Body of pancreas (tissue), 4 donors: ENCODE results near the gene VKORC1. TPM values are rescaled to one million over a fixed set of nuclear protein-coding genes. Genes with fewer than 3 reads are reported as not detected.
A peak's percentile ranks its signal among the peaks of the same experiment; 100 is the strongest.

Experiments
- ATAC-seq: fragments of 150-250 bp; one replicate; pipeline ENCODE4 v1.9.1; 2016
- DNase-seq, 4 donors: peaks; one replicate each; pipeline ENCODE4 v3.0.0-alpha.2; 2019
- H3K27ac ChIP-seq, 4 donors: fragments of 200-600 bp; sonication (generic); 1 replicate in 3 of 4; 2 replicates in 1 of 4; pipeline versions ENCODE4 v1.5.1 to v1.6.1; 2016 to 2019; ENCODE audit warnings: mild to moderate bottlenecking in 1 of 4, mixed read lengths in 1 of 4, moderate library complexity in 1 of 4
- H3K27me3 ChIP-seq, 2 donors: fragments of 200-600 bp; sonication (generic); one replicate each; pipeline ENCODE4 v1.6.0; 2016; ENCODE audit warnings: mild to moderate bottlenecking in 1 of 2
- H3K36me3 ChIP-seq, 2 donors: fragments of 200-600 bp; sonication (generic); replicated peaks in 1 of 2; 2 replicates each; pipeline ENCODE4 v1.5.1; 2016; ENCODE audit warnings: low read depth in 2 of 2; ENCODE audit not compliant: insufficient read depth in 1 of 2
- H3K4me1 ChIP-seq: fragments of 200-600 bp; sonication (generic); one replicate; pipeline ENCODE4 v1.6.0; 2016
- H3K4me3 ChIP-seq, 2 donors: fragments of 200-600 bp; sonication (generic); 1 replicate in 1 of 2; 2 replicates in 1 of 2; pipeline ENCODE4 v1.5.1; 2016 to 2019
- H3K9me3 ChIP-seq, 3 donors: fragments of 200-600 bp; sonication (generic); 1 replicate in 2 of 3; 2 replicates in 1 of 3; pipeline ENCODE4 v1.5.1; 2016
- POLR2A ChIP-seq, 3 donors: fragments of 450-650 bp; IDR thresholded peaks; one replicate each; pipeline ENCODE4 v1.6.1; 2016; ENCODE audit warnings: antibody characterized with exemption in 3 of 3, mild to moderate bottlenecking in 2 of 3
- WGBS, 2 donors: methylation state at CpG; one replicate each; pipeline ENCODE4 v1.1.5; 2017; 5-methylcytosine and 5-hydroxymethylcytosine counted together
- intact Hi-C: fragments of 100-400 bp; cut with DNase I; formaldehyde crosslinking; loops from one replicate; pipeline ENCODE4 v1.15.1; 2023
- total RNA-seq, 2 donors: library from RNA; depleted of rRNA; stranded (reverse); fragments of >200 nt; gene quantifications; one replicate each; pipeline ENCODE4 v1.1.0, GENCODE V29; 2016
- TF ChIP-seq, protein P1 (sequence below), 7 experiments: fragments of 450-650 bp in 4 of 7; fragments of 200-600 bp in 3 of 7; sonication (generic) in 3 of 7; IDR thresholded peaks; one replicate each; pipeline ENCODE4 v1.5.1; 2016 to 2019; ENCODE audit warnings: antibody characterized with exemption in 7 of 7

VKORC1 gene
- total RNA-seq, 2 donors from 2014 or later: 42.5 to 104 TPM

DNA sequence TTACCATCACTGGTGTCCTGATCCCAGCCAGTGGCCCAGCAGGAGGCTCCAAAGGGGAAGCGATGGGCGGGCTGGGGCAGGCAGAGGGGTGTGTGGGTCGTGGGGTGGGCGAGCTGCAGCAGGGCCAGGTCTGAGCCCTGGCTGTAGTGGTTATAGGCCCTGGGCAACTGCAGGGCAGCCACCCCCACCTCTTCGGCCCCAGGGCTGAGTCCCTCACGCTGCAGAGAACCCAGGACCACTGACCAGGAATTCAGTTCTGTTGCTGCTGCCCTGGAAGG, 8.0 kb downstream of the VKORC1 start:
- peaks cover 0 to 2% of the 10 kb centered on the region in 2 donors for H3K36me3 ChIP-seq
- WGBS, 2 donors: 78% methylated on average over 6 of the region's 6 CpGs; no CpG with 5 or more reads in 1 of the 2 donors
- TF ChIP-seq, protein P1, sequence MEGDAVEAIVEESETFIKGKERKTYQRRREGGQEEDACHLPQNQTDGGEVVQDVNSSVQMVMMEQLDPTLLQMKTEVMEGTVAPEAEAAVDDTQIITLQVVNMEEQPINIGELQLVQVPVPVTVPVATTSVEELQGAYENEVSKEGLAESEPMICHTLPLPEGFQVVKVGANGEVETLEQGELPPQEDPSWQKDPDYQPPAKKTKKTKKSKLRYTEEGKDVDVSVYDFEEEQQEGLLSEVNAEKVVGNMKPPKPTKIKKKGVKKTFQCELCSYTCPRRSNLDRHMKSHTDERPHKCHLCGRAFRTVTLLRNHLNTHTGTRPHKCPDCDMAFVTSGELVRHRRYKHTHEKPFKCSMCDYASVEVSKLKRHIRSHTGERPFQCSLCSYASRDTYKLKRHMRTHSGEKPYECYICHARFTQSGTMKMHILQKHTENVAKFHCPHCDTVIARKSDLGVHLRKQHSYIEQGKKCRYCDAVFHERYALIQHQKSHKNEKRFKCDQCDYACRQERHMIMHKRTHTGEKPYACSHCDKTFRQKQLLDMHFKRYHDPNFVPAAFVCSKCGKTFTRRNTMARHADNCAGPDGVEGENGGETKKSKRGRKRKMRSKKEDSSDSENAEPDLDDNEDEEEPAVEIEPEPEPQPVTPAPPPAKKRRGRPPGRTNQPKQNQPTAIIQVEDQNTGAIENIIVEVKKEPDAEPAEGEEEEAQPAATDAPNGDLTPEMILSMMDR (IDR thresholded peaks at IDR 0.05): no peak
- TF ChIP-seq POLR2A (IDR thresholded peaks at IDR 0.05): no peak
- no peaks in the 10 kb centered on the region for H3K9me3 ChIP-seq
- intact Hi-C loops: no loop called here
- no peaks in the 10 kb centered on the region for H3K4me1 ChIP-seq
- H3K27ac ChIP-seq: no peak overlapping the region
- no peak for ATAC-seq
- H3K4me3 ChIP-seq: no peak overlapping the region
- no peaks in the 10 kb centered on the region for H3K27me3 ChIP-seq
- DNase-seq: no peak

DNA sequence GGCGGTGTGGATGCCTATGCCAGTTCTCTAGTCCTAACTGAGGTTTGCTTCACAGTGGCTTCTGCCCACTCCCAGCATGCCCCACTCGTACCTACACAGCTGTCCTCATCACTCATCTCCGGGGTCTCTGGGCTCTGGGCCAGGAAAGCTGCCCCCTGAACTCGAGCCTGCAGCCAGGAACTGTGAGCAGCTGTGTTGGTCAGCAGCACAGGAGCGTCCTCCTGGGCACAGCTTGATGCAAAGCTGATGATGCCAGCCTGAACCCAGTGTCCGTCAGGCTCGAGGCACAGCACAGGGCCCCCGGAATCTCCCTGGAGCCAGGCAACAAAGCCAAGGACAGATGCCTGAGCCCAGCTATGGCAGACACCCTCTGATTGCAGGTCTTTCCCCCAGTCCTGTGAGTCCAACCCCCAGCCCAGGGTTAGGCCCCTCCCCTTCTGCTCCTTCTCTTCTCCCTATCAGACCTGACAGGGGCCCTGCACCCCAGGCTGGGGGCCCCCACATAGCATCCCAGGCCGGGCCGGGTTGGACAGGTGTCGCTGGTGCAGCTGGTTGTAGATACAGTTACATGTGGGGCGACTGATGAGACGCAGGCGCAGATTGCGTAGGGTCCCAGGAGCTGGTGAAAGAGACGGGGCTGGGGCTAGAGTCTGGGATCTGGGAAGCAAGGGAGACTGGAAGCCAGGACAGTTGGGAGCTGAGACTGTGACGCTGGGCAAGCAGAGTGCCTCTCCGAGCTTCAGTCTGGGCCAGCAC, 8.5 kb downstream of the VKORC1 start:
- TF ChIP-seq POLR2A (IDR thresholded peaks at IDR 0.05): no peak
- TF ChIP-seq, protein P1 (IDR thresholded peaks at IDR 0.05): no peak
- Histone ChIP-seq H3K4me3 (no peak overlapping the region), H3K27ac (no peak overlapping the region), H3K9me3 (no peaks in the 10 kb centered on the region), H3K36me3 (peaks cover 0 to 2% of the 10 kb centered on the region in 2 donors), H3K27me3 (no peaks in the 10 kb centered on the region), H3K4me1 (no peaks in the 10 kb centered on the region)
- DNase-seq: no peak
- intact Hi-C loops: no loop called here
- 79 to 83% methylated on average over 4 to 18 of the region's 18 CpGs for WGBS, 2 donors
- ATAC-seq: no peak

DNA sequence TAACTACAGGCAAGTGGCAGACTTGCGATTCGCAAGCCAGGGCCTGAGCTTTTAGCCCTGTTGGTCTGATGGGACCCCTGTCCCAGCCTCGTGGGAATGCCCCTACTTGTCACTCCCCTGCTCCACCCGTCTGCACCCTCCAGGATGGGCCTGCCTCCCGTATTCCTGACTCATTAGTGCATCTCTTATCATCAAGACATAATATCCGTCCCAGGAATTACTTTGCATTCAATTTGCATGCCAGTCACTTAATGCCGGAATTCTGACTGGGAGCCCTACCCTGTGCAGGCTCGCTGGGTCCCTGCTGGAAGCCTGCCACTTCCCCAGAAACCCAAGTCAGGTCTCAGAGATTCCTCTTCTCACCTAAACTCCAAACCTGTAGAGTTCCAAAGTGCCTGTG, 9.2 kb downstream of the VKORC1 start:
- no peak for DNase-seq
- WGBS, 2 donors: 78 to 81% methylated on average over 8 of the region's 8 CpGs
- peaks cover 0 to 3% of the 10 kb centered on the region in 2 donors for H3K36me3 ChIP-seq
- H3K4me1 ChIP-seq: no peaks in the 10 kb centered on the region
- TF ChIP-seq POLR2A (IDR thresholded peaks at IDR 0.05): no peak
- H3K9me3 ChIP-seq: no peaks in the 10 kb centered on the region
- ATAC-seq: no peak
- H3K27me3 ChIP-seq: no peaks in the 10 kb centered on the region
- H3K4me3 ChIP-seq: no peak overlapping the region
- intact Hi-C loops: no loop called here
- H3K27ac ChIP-seq: no peak overlapping the region

DNA sequence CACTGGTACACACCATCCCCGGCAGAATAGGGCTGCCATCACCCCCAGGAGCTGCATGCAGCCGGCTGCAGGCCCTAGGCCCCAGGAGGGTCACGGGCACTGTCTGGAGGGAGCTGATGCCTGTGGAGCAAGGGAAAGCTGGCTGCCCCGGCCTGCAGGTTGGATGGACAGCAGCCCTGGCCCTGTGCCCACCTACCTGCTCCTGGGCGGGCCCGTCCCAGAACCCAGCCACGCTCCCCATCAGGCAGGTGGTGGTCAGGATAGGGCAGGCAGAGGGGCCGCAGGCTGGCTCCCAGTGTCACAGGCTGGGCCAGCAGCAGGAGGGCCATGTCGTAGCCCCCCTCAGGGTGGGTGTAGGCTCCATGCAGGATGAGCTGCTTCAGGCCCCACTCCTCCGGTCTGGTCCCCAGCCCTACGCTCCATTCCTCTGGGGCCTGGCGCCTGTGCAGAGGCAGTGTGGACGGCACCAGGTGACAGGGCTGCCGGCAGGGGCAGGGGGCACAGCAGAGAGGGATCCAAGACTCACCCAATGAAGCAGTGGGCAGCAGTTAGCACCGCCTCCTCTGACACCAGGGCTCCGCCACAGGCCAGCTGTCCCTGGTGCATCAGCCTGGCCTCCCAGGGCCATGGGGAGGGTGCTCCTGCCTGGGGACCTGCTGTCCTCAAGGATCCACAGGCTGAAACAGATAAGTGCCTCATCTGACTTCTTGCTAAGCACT, 9.9 kb downstream of the VKORC1 start:
- Histone ChIP-seq H3K27me3 (no peaks in the 10 kb centered on the region), H3K9me3 (no peaks in the 10 kb centered on the region), H3K4me3 (no peak overlapping the region), H3K27ac (no peak overlapping the region), H3K36me3 (peaks cover 0 to 9% of the 10 kb centered on the region in 2 donors), H3K4me1 (no peaks in the 10 kb centered on the region)
- intact Hi-C loops: no loop called here
- DNase-seq (no peak), ATAC-seq (no peak)
- 89% methylated on average over 15 of the region's 16 CpGs; no CpG with 5 or more reads in 1 of the 2 donors for WGBS, 2 donors
- TF ChIP-seq POLR2A (IDR thresholded peaks at IDR 0.05): peak in 1 of 3 donors; percentile 11
- TF ChIP-seq, protein P1 (IDR thresholded peaks at IDR 0.05): no peak

DNA sequence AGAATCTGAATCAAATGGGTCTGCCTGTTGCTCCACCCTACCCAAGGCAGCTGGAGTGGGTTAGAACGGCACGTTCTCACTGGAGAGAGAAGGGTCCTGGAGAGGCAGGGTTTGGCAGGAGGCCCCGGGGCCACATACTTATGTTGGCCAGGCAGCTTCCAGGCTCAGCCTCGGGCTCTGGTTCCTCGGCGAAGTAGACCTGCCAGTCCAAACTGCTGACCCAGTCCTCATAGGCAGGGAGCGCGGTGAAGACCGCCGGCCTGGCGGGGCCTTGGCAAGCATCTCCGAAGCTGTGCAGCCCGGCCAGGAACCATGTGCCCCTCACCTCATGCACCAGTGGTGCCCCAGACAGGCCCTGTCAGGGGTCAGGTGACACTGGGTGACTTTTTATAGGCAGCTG, 10.6 kb downstream of the VKORC1 start:
- ATAC-seq: no peak
- Histone ChIP-seq H3K27me3 (no peaks in the 10 kb centered on the region), H3K4me1 (no peaks in the 10 kb centered on the region), H3K27ac (no peak overlapping the region), H3K9me3 (no peaks in the 10 kb centered on the region), H3K4me3 (no peak overlapping the region), H3K36me3 (peaks cover 0 to 13% of the 10 kb centered on the region in 2 donors)
- no peak for DNase-seq
- intact Hi-C loops: no loop called here
- 81 to 90% methylated on average over 3 to 13 of the region's 13 CpGs for WGBS, 2 donors
- TF ChIP-seq, protein P1 (IDR thresholded peaks at IDR 0.05): no peak
- no peak for TF ChIP-seq POLR2A (IDR thresholded peaks at IDR 0.05)
